Measurements from ENCODE around the gene PLA2G4E.

DNA sequence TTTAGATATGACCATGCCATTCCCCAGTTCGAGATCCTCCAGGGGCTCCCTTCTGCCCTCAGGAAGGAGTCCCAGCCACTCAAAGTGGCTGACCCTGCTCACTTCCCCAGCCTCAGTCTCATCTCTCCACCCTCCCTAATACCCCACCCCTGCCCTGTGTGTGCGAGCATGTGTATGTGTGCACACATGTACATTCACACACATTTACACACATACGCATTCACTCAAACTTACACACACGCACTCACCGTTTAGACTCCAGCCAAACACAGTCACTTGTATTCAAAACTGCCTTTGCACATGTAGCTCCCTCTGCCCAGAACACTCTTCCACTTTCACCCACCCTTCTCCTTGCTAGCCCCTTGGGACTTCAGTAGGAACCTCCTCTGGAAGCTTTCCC, 11.4 kb downstream of the PLA2G4E start:
- TF ChIP-seq POLR2A (IDR thresholded peaks at IDR 0.05; ENCODE audit: low read length), result no peak
- no peak for TF ChIP-seq GATA1 (IDR thresholded peaks at IDR 0.05; ENCODE audit: low read depth, low read length)
